ENCODE measurements around the gene TRAPPC6A. TPM values are rescaled to one million over a fixed set of nuclear protein-coding genes. Genes with fewer than 3 reads are reported as not detected.
"Not testable (repeated sequence)": the region's sequence is repeated elsewhere in the genome, so short reads cannot be mapped to it uniquely, and the experiment has no call there.

The TRAPPC6A gene
- total RNA-seq, 1 experiment from 2014 or later: 32.2 TPM

- Histone ChIP-seq H3K4me3 (ENCODE audit: low read length) (no peak overlapping the region), H3K27ac (ENCODE audit: low read length) (no peak overlapping the region), H4K20me1 (ENCODE audit: insufficient read depth, low read depth, low read length) (peaks cover 14% of the 10 kb centered on the region; the same call in 1 of the 2 replicates), H3K9me3 (ENCODE audit: low read length) (no peaks in the 10 kb centered on the region), H3K79me2 (ENCODE audit: low read length) (peaks cover 79% of the 10 kb centered on the region), H3K4me2 (ENCODE audit: low read depth, low read length, poor library complexity, severe bottlenecking) (no peak overlapping the region), H3K9me2 (replicated peaks; ENCODE audit: insufficient read depth, low read length) (no peaks in the 10 kb centered on the region), H3K27me3 (ENCODE audit: low read length) (no peaks in the 10 kb centered on the region), H3K36me3 (ENCODE audit: insufficient read depth, low read length) (no peaks in the 10 kb centered on the region), H3K4me1 (ENCODE audit: low read length) (peaks cover 40% of the 10 kb centered on the region), H2AFZ (ENCODE audit: low read length) (no peak overlapping the region), H3K9ac (ENCODE audit: low read length) (no peak overlapping the region)
- DNase-seq: no peak
Measured at GRCh38 chr19:45121827-45122345, 56.2 kb downstream of the TRAPPC6A start.

- H3K27me3 ChIP-seq (ENCODE audit: low read length): no peaks in the 10 kb centered on the region
- H3K9ac ChIP-seq (ENCODE audit: low read length): no peak overlapping the region
- DNase-seq: no peak
- no peaks in the 10 kb centered on the region for H3K9me3 ChIP-seq (ENCODE audit: low read length)
- no peak overlapping the region for H3K4me3 ChIP-seq (ENCODE audit: low read length)
- H3K27ac ChIP-seq (ENCODE audit: low read length): no peak overlapping the region
- peaks cover 26% of the 10 kb centered on the region for H3K4me1 ChIP-seq (ENCODE audit: low read length)
- no peaks in the 10 kb centered on the region for H3K36me3 ChIP-seq (ENCODE audit: insufficient read depth, low read length)
- H3K79me2 ChIP-seq (ENCODE audit: low read length): peaks cover 82% of the 10 kb centered on the region
- H4K20me1 ChIP-seq (ENCODE audit: insufficient read depth, low read depth, low read length): peaks cover 23% of the 10 kb centered on the region; the same call in 1 of the 2 replicates
- no peak overlapping the region for H2AFZ ChIP-seq (ENCODE audit: low read length)
- no peak overlapping the region for H3K4me2 ChIP-seq (ENCODE audit: low read depth, low read length, poor library complexity, severe bottlenecking)
- no peaks in the 10 kb centered on the region for H3K9me2 ChIP-seq (replicated peaks; ENCODE audit: insufficient read depth, low read length)
Measured at GRCh38 chr19:45119582-45119981, 58.5 kb downstream of the TRAPPC6A start.

- H3K27me3 ChIP-seq (ENCODE audit: low read length); H3K36me3 ChIP-seq (ENCODE audit: insufficient read depth, low read length); H3K9me3 ChIP-seq (ENCODE audit: low read length); H3K9me2 ChIP-seq (replicated peaks; ENCODE audit: insufficient read depth, low read length); H2AFZ ChIP-seq (ENCODE audit: low read length); H3K9ac ChIP-seq (ENCODE audit: low read length); H3K4me3 ChIP-seq (ENCODE audit: low read length): not testable (repeated sequence)
- 0 out of 2 replicates have a peak overlapping the region, but pooled peaks have one; percentile 7 for H3K27ac ChIP-seq (ENCODE audit: low read length)
- peaks cover 27% of the 10 kb centered on the region; the same call in 1 of the 2 replicates for H4K20me1 ChIP-seq (ENCODE audit: insufficient read depth, low read depth, low read length)
- peaks cover 31% of the 10 kb centered on the region for H3K4me1 ChIP-seq (ENCODE audit: low read length)
- peak overlapping the region; percentile 35 for H3K4me2 ChIP-seq (ENCODE audit: low read depth, low read length, poor library complexity, severe bottlenecking)
- peaks cover 87% of the 10 kb centered on the region for H3K79me2 ChIP-seq (ENCODE audit: low read length)
- peak; percentile 47 for DNase-seq
Measured at GRCh38 chr19:45118591-45119355, 59.3 kb downstream of the TRAPPC6A start.

- H3K9me3 ChIP-seq (ENCODE audit: low read length): no peaks in the 10 kb centered on the region
- H3K9me2 ChIP-seq (replicated peaks; ENCODE audit: insufficient read depth, low read length): no peaks in the 10 kb centered on the region
- H3K4me3 ChIP-seq (ENCODE audit: low read length): no peak overlapping the region
- no peak overlapping the region for H3K9ac ChIP-seq (ENCODE audit: low read length)
- no peaks in the 10 kb centered on the region for H3K27me3 ChIP-seq (ENCODE audit: low read length)
- DNase-seq: no peak
- no peaks in the 10 kb centered on the region for H3K36me3 ChIP-seq (ENCODE audit: insufficient read depth, low read length)
- H3K4me1 ChIP-seq (ENCODE audit: low read length): peaks cover 38% of the 10 kb centered on the region
- H3K79me2 ChIP-seq (ENCODE audit: low read length): peaks cover 87% of the 10 kb centered on the region
- 0 out of 2 replicates have a peak overlapping the region, but pooled peaks have one; percentile 7 for H3K27ac ChIP-seq (ENCODE audit: low read length)
- H4K20me1 ChIP-seq (ENCODE audit: insufficient read depth, low read depth, low read length): peaks cover 27% of the 10 kb centered on the region; the same call in 1 of the 2 replicates
- H2AFZ ChIP-seq (ENCODE audit: low read length): no peak overlapping the region
- H3K4me2 ChIP-seq (ENCODE audit: low read depth, low read length, poor library complexity, severe bottlenecking): peak overlapping the region; percentile 35
Measured at GRCh38 chr19:45118106-45118505, 59.9 kb downstream of the TRAPPC6A start.

GRCh38 chr19:45117671-45118070, 60.4 kb downstream of the TRAPPC6A start:
- no peak overlapping the region for H3K4me3 ChIP-seq (ENCODE audit: low read length)
- no peaks in the 10 kb centered on the region for H3K9me2 ChIP-seq (replicated peaks; ENCODE audit: insufficient read depth, low read length)
- no peak for DNase-seq
- no peaks in the 10 kb centered on the region for H3K9me3 ChIP-seq (ENCODE audit: low read length)
- peaks cover 27% of the 10 kb centered on the region; the same call in 1 of the 2 replicates for H4K20me1 ChIP-seq (ENCODE audit: insufficient read depth, low read depth, low read length)
- peak overlapping the region; percentile 35 for H3K4me2 ChIP-seq (ENCODE audit: low read depth, low read length, poor library complexity, severe bottlenecking)
- H3K79me2 ChIP-seq (ENCODE audit: low read length): peaks cover 88% of the 10 kb centered on the region
- no peak overlapping the region for H3K27ac ChIP-seq (ENCODE audit: low read length)
- H3K4me1 ChIP-seq (ENCODE audit: low read length): peaks cover 39% of the 10 kb centered on the region
- no peak overlapping the region for H2AFZ ChIP-seq (ENCODE audit: low read length)
- no peaks in the 10 kb centered on the region for H3K27me3 ChIP-seq (ENCODE audit: low read length)
- no peaks in the 10 kb centered on the region for H3K36me3 ChIP-seq (ENCODE audit: insufficient read depth, low read length)
- no peak overlapping the region for H3K9ac ChIP-seq (ENCODE audit: low read length)

GRCh38 chr19:45117167-45117594, 60.9 kb downstream of the TRAPPC6A start:
- Histone ChIP-seq H3K36me3 (ENCODE audit: insufficient read depth, low read length) (no peaks in the 10 kb centered on the region), H3K4me1 (ENCODE audit: low read length) (peaks cover 39% of the 10 kb centered on the region), H3K9me2 (replicated peaks; ENCODE audit: insufficient read depth, low read length) (no peaks in the 10 kb centered on the region), H4K20me1 (ENCODE audit: insufficient read depth, low read depth, low read length) (peaks cover 32% of the 10 kb centered on the region; the same call in 1 of the 2 replicates), H3K27ac (ENCODE audit: low read length) (no peak overlapping the region), H3K9me3 (ENCODE audit: low read length) (no peaks in the 10 kb centered on the region), H3K4me3 (ENCODE audit: low read length) (no peak overlapping the region), H2AFZ (ENCODE audit: low read length) (no peak overlapping the region), H3K79me2 (ENCODE audit: low read length) (peaks cover 88% of the 10 kb centered on the region), H3K27me3 (ENCODE audit: low read length) (no peaks in the 10 kb centered on the region), H3K4me2 (ENCODE audit: low read depth, low read length, poor library complexity, severe bottlenecking) (no peak overlapping the region), H3K9ac (ENCODE audit: low read length) (no peak overlapping the region)
- DNase-seq: peak; percentile 49

GRCh38 chr19:45115809-45116615, 62.0 kb downstream of the TRAPPC6A start:
- H3K36me3 ChIP-seq (ENCODE audit: insufficient read depth, low read length): no peaks in the 10 kb centered on the region
- no peaks in the 10 kb centered on the region for H3K27me3 ChIP-seq (ENCODE audit: low read length)
- no peak overlapping the region for H3K4me2 ChIP-seq (ENCODE audit: low read depth, low read length, poor library complexity, severe bottlenecking)
- H3K4me1 ChIP-seq (ENCODE audit: low read length): peaks cover 35% of the 10 kb centered on the region
- H3K27ac ChIP-seq (ENCODE audit: low read length): no peak overlapping the region
- H2AFZ ChIP-seq (ENCODE audit: low read length): no peak overlapping the region
- no peak for DNase-seq
- no peak overlapping the region for H3K9ac ChIP-seq (ENCODE audit: low read length)
- H4K20me1 ChIP-seq (ENCODE audit: insufficient read depth, low read depth, low read length): peaks cover 32% of the 10 kb centered on the region; the same call in 1 of the 2 replicates
- H3K4me3 ChIP-seq (ENCODE audit: low read length): no peak overlapping the region
- H3K9me2 ChIP-seq (replicated peaks; ENCODE audit: insufficient read depth, low read length): no peaks in the 10 kb centered on the region
- H3K9me3 ChIP-seq (ENCODE audit: low read length): no peaks in the 10 kb centered on the region
- H3K79me2 ChIP-seq (ENCODE audit: low read length): peaks cover 91% of the 10 kb centered on the region

GRCh38 chr19:45114116-45114515, 63.9 kb downstream of the TRAPPC6A start:
- no peak for DNase-seq
- Histone ChIP-seq H3K36me3 (ENCODE audit: insufficient read depth, low read length) (no peaks in the 10 kb centered on the region), H3K4me3 (ENCODE audit: low read length) (no peak overlapping the region), H3K27me3 (ENCODE audit: low read length) (no peaks in the 10 kb centered on the region), H3K27ac (ENCODE audit: low read length) (no peak overlapping the region), H3K4me1 (ENCODE audit: low read length) (peaks cover 44% of the 10 kb centered on the region), H3K9me2 (replicated peaks; ENCODE audit: insufficient read depth, low read length) (no peaks in the 10 kb centered on the region), H4K20me1 (ENCODE audit: insufficient read depth, low read depth, low read length) (peaks cover 28% of the 10 kb centered on the region; the same call in 1 of the 2 replicates), H3K9me3 (ENCODE audit: low read length) (no peaks in the 10 kb centered on the region), H3K9ac (ENCODE audit: low read length) (no peak overlapping the region), H3K4me2 (ENCODE audit: low read depth, low read length, poor library complexity, severe bottlenecking) (no peak overlapping the region), H2AFZ (ENCODE audit: low read length) (no peak overlapping the region), H3K79me2 (ENCODE audit: low read length) (peaks cover 93% of the 10 kb centered on the region)
